ENCODE results near the gene PRKACB. TPM values are rescaled to one million over a fixed set of nuclear protein-coding genes. Genes with fewer than 3 reads are reported as not detected.
"Not testable (repeated sequence)": the region's sequence is repeated elsewhere in the genome, so short reads cannot be mapped to it uniquely, and the experiment has no call there.

PRKACB gene
- total RNA-seq, 1 donor from 2014 or later: 21.1 TPM

- DNase-seq (ENCODE audit: low read depth): no peak
Measured at GRCh38 chr1:84214115-84214956, 70.3 kb downstream of the PRKACB start.

DNA sequence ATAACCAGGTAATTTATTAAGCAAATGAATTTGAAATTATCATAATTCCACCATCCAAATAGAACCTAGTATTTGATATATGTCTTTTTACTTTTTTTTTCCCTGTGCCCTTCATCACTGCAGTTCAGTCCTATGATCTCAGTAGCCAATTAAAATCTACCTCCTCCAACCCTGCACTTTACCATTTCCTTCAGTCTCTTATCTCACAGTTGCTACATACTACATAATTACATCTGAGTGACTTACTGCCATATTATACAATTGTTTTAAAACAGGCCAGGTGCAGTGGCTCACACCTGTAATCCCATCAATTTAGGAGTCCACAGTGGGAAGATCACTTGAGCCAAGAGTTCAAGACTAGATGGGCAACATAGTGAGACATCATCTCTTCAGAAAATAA is 73.2 kb downstream of the PRKACB start:
- DNase-seq (ENCODE audit: low read depth): no peak

GRCh38 chr1:84223751-84224432 is 79.8 kb downstream of the PRKACB start:
- no peak for DNase-seq (ENCODE audit: low read depth)

DNA sequence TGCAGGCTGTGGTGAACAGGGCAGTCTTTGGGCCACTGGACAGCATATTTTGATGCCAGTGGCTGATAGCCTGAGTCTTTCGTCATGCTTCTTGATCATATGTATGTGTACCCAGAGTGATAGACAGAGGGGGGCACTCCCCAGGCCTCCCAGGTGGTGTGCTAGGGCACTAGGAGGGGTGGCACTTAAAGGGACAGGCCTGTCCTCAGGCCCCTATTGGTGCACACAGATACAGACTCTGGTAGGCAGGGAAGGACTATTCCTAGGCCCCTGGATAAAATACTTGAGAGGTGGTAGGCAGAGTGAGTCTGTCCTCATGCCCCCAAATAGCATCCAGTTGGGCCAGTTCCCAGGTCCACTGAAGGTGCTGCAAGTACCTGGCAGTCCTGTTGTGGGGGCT is 80.8 kb downstream of the PRKACB start:
- no peak for DNase-seq (ENCODE audit: low read depth)

DNA sequence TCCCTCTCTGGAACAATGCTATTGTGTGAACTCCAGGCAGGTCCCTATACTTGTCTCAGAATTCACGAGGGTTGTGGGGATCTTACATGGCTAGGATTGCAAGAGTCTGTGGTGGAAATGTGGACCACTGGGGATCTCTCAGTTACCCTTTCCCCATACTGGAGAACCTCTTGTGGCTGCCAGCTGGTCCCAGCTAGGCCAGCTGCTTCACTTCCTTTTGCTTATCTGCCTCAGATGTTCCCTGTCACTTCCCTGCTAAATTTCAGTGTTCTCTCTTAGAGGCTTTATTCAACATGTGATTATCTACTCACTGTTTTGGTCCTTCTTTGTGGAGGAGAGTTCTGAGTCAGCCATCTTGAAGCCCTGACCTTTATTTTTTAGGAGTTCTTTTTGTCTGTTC is 81.6 kb downstream of the PRKACB start:
- peak; percentile 57 for DNase-seq (ENCODE audit: low read depth)

DNA sequence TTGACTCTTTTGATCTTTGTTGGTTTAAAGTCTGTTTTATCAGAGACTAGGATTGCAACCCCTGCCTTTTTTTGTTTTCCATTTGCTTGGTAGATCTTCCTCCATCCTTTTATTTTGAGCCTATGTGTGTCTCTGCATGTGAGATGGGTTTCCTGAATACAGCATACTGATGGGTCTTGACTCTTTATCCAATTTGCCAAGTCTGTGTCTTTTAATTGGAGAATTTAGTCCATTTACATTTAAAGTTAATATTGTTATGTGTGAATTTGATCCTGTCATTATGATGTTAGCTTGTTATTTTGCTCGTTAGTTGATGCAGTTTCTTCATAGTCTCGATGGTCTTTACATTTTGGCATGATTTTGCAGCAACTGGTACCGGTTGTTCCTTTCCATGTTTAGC is 88.6 kb downstream of the PRKACB start:
- not testable (repeated sequence) for DNase-seq (ENCODE audit: low read depth)

- no peak for DNase-seq (ENCODE audit: low read depth)
Measured at GRCh38 chr1:84236256-84236655, 92.2 kb downstream of the PRKACB start.

DNA sequence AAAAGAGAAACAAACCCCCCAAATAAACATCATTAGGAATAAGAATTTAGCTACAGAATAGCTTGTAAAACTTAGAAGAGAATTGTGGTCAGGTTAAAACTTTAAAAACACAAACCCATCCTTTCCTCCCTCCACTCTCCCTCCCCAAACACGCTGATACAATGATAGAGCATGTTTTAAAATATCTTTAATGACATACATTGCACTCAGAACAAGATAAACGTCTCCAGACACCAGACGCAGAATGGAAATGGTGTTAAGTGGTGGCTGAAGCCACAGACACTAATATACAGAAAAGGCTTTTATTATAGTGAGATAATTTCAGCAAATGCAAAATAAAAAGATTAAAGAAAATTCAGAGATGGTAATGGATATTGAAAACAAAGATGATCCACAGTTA is 98.6 kb downstream of the PRKACB start:
- no peak for DNase-seq (ENCODE audit: low read depth)

GRCh38 chr1:84245563-84245962 is 101.5 kb downstream of the PRKACB start:
- DNase-seq (ENCODE audit: low read depth): no peak

DNA sequence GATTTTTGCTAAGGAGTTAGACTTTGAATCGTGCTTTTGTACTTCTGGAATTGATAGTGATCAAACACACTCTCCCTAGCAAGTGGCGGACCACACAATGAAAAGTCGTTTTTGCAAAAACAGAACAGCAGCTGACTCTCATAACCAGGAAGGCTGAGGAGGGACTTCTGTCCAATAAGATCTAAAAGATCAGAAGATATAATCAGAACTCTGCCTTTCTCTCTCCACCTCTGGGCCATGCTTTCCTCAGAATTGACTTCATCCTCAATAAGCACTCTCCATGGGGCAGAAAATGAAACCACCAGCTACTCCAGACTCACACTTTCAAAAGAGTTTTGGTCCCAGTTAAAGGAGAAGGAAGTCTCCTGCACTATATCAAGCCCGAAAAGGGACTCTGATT is 102.1 kb downstream of the PRKACB start:
- no peak for DNase-seq (ENCODE audit: low read depth)

DNA sequence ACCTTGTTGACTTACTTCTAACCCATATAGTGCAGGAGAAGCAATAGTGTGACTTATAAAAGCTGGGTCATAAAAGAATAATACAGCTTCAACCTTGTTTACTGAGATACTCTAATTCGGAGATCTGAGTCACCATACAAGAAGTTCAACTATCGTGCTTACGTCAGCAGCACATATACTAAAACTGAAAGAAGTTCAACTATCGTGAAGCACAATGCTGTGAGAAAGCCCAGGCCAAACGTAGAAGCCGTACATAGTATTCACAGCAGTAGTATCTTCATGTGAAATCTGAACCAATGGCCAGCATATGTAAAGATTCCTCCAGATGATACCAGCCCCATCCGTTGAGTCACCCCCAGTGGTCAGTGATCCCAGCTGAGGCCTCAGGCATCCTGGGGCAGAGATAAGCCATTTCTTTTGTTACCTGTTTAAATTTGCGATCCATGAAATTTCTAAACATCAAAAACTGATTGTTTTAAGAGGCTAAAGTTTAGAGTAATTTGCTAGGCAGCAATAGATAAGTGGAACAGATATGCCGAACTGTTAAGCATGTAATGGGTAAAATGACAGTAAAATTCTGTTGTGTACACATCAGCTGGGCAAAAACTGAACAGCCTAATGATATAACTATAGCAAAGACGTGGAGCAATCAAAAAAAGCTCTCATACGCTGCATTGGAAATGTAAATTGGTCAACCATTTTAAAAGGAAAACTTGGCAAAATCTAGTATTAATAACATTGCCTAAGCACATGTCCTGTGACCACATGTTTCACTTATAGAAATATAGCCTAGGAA is 103.6 kb downstream of the PRKACB start:
- DNase-seq (ENCODE audit: low read depth): no peak

- no peak for DNase-seq (ENCODE audit: low read depth)
Measured at GRCh38 chr1:84250668-84251067, 106.6 kb downstream of the PRKACB start.

- peak; percentile 13 for DNase-seq (ENCODE audit: low read depth)
Measured at GRCh38 chr1:84253036-84253435, 109.0 kb downstream of the PRKACB start.

GRCh38 chr1:84253891-84254290 is 109.8 kb downstream of the PRKACB start:
- peak; percentile 88 for DNase-seq (ENCODE audit: low read depth)

- no peak for DNase-seq (ENCODE audit: low read depth)
Measured at GRCh38 chr1:84254703-84255238, 110.7 kb downstream of the PRKACB start.

DNA sequence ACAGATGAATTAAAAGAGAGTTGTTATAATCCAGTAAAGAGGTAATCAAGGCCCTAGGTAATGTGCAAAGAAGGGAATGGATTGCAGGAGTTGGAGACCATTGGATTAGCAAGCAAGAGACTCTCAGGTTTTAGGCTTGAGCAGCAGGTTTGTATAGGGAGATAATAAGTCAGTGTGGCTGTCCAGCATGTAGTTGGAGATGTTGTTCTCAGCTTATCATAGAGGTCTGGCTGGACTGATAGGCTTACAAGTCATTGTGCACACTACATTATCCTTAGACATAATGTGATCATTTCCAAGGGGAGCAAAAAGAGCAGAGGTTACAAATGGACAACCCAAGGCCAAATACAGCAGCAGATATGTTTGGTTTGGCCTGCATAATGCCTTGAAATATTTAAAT is 111.5 kb downstream of the PRKACB start:
- DNase-seq (ENCODE audit: low read depth): no peak

DNA sequence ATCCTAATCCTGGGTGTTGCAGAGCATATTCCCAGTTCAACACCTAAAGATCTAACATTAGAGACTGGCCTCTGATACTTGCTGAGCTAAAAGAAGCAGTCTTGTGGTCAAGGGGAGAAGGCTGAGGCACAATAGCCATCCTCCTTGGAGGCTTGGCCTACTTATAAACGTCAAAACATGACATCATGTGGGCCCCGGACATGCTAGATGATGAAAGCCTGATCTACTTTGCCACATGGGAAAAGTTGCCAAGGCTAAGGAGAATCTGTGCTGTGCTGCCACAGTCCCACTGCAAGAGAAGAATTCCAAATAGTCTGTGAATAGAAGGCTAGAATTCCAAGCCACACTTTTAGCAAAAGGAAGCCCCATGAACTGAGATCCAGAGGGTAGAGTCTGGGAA is 113.5 kb downstream of the PRKACB start:
- DNase-seq (ENCODE audit: low read depth): no peak

GRCh38 chr1:84259376-84259775 is 115.3 kb downstream of the PRKACB start:
- no peak for DNase-seq (ENCODE audit: low read depth)

GRCh38 chr1:84259989-84260388 is 115.9 kb downstream of the PRKACB start:
- DNase-seq (ENCODE audit: low read depth): no peak

DNA sequence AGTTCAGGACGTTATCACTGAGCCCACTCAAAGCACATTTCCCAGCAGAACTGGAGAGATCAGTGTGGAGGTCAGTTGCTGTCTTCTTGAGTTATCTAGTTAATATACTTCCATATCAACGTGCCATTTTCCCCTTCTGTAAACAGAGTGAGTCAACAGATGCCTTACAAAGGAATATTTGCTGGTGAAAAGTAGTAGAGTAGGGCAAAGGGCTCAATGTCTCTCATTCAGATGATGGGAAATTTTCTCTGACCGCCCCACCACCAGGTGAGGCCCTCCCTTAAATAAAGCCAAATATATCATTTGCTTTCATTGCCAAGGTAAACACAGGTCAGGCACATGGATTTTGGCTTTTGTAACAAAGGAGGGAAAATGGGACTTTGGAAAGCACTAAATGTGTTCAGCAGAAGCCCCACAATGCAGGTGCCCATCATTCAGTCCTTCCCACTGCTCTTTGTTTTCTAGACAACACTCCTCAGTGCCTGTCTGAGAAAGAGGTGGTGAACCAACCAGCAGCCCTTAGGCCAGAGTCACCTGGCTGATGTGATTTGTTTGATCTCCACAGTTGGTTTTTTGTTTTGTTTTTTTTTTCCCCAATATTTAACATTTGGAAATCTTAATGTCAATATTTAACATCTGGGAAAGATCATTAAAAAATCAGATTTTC is 116.9 kb downstream of the PRKACB start:
- no peak for DNase-seq (ENCODE audit: low read depth)

DNA sequence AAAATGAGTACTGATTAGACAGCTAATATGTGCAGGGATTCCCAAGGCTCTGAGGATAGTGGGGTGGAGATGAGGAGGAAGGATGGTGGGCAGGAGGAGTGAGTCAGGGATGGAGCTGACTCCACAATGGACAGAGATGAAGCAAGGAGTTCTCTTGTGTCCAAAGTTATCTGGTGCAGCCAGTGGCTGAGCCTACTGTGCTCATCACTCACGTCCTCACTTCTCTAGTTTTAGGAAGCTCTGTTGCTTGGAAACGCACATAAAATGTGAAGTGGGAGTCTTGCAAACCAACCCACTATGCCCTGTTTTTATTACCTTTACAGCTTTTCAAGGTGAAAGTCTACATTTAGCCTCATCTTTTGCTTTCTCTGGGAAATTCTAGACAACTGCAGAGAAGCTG is 120.9 kb downstream of the PRKACB start:
- DNase-seq (ENCODE audit: low read depth): no peak
